GM21423 (cell line): ENCODE measurements around the gene WNK1.
"Not testable (repeated sequence)": the region's sequence is repeated elsewhere in the genome, so short reads cannot be mapped to it uniquely, and the experiment has no call there.

ENCODE experiments used
- ATAC-seq: cut with Tn5 transposase; IDR thresholded peaks from one replicate; pipeline ENCODE4 v1.9.1; 2021; ENCODE audit warnings: mild to moderate bottlenecking, moderate library complexity; ENCODE audit not compliant: unreplicated experiment

WNK1 gene

DNA sequence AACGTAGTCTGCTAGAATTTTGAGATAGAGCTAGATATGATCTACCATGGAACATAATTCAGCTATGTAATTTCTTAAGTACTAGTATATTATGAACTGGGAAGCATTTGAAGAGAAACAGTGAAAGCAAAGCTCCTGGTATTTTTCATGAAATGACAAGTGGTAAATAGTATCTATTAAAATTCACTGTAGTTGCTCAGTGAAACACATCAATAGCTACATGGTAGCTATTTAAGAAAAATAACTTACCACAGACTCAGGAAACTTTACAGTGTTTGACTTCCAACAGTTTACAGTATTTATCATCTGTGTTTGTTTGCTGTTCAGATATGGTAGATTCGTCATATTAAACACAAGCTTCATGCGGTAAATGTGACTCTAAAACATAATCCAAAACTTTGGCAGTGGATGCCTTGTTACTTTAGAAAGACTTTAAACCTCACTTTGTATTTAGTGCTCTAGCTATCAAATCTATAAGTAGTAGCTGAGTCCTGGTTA, 25.2 kb downstream of the WNK1 start:
- no peak for ATAC-seq

DNA sequence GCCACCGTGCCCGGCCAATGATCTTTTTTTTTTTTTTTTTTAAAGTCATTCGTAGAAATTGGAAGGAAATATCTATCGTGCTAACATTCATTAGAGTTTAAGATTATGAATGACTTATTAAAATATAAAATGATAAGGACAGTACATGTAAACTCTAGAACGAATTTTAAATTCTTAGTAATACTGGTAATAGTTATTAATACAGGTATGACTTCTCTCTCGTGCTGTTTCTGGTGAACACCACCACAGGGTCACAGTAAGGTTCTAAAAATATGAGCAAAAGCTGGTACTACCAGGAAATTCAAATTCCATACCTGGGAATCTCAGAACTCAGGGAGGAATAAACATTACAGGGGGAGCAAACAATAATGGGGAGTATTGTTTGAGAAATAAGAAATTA, 26.2 kb downstream of the WNK1 start:
- no peak for ATAC-seq

DNA sequence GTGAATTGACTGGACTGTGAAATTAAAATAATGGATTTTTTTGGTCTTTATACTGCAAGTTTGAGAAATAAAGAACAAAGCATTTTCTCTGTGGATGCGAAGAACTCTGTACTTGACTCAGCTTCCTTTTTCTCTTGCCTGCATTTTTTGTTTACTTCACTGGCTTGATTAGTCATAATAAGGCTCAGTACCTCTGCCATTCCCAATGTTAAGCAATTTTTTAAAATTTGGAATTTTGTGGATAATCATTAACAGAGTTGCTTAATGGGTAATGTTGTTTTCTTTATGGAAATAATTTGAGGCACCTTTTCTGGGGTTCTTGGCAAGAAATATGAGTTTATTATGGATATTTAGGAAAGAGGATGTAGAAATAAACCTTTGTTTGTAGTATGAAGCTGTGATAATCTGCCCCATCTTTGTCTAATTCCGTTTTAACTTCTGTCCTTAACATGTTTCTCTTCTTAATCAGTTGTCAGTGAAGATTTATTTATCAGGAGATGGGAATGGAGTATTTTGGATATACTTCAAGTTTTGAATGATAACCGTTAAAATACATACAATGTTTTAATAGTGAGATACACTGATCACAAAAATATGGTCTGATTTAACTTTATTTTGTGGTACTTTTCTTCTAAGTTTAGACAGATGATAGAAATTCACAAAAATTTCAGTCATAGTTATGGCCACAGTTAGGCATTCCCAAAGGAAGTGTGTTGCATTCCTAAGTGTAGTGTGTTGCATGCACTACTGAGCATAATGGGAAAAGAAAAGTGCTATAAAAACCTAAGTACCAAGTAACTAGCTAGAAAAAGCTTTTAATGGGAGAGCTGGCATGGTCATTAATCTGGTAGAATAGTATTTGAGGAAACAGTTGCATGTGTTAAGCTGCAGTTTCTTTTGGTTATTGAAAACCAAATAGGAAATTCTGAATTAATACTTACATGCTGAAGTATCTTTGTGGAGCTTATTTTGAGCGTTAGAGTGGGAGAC, 27.7 kb downstream of the WNK1 start:
- no peak for ATAC-seq

DNA sequence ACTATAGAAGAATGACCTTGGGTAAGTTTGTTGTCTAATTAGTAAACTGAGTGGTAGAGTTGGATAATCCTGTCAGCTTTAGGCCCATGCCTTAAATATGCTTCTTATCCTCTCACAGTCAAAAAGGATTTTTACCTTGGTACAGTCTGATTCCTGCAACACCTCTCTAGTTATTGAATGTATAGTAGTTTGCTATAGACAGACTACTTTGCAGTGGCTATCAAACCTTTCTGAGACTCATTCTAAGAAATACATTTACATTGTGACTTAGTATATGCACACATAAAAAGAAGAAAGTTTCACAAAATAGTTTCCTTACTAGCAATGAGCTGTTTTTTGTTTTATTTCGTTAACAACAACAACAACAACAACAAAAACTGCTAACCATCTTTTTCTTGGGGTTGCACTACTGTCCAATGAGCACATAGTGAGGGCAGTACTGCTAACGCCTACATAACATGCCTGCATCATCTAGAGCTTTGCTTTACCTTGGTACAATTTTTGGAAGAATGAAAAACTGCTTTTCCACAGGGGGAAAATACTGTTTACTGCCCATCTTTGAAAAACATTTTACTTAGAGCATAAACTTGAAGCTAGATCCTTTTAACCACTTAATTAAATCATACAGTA, 28.5 kb downstream of the WNK1 start:
- no peak for ATAC-seq

GRCh38 chr12:785706-786105, 33.3 kb downstream of the WNK1 start:
- no peak for ATAC-seq

GRCh38 chr12:788288-788687, 35.9 kb downstream of the WNK1 start:
- no peak for ATAC-seq

GRCh38 chr12:788762-789161, 36.4 kb downstream of the WNK1 start:
- not testable (repeated sequence) for ATAC-seq

- no peak for ATAC-seq
Measured at GRCh38 chr12:789852-790563, 37.6 kb downstream of the WNK1 start.

- ATAC-seq = no peak
Measured at GRCh38 chr12:790608-791007, 38.2 kb downstream of the WNK1 start.

- ATAC-seq = no peak
Measured at GRCh38 chr12:793037-793436, 40.7 kb downstream of the WNK1 start.

- no peak for ATAC-seq
Measured at GRCh38 chr12:793711-794110, 41.3 kb downstream of the WNK1 start.

DNA sequence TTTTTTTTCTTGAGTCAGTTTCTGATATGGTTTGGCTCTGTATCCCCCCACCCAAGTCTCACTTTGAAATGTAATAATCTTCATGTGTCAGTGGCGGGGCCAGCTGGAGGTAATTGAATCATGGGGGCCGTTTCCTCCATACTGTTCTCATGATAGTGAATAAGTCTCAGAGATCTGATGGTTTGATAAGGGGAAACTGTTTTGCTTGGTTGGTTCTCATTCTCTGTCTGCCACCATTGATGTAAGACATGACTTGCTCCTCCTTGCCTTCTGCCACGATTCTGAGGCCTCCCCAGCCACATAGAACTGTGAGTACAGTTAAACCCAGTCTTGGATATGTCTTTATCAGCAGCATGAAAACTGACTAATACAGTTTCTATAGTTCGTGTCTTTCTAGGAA, 42.9 kb downstream of the WNK1 start:
- no peak for ATAC-seq

- ATAC-seq = no peak
Measured at GRCh38 chr12:800401-800800, 48.0 kb downstream of the WNK1 start.

- ATAC-seq = no peak
Measured at GRCh38 chr12:802242-803120, 50.1 kb downstream of the WNK1 start.

DNA sequence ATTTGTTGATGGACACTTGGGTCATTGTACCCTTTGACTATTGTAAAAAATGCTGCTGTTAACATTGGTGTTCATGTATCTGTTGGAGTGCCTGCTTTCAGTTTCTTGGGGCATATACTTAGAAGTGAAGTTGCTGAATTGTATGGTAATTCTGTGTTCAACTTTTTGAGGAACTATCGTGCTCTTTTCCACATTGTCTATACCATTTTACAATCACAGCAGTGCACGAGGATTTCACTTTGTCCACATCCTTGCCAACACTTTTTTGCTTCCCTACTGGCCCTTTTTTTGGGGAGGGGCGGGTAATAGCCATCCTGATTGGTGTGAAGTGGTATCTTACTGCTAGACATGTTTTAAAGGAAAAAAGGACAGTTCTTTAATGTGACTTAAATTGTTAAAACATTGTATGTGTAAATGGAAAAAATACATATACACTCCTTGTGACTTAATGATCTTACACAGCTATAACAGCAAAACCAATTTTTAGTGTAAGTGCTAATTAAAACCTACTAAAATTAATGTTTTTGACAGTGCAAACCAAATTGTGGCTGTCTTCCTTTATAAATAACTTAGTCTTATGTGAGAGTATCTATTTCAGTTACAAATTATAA, 52.7 kb downstream of the WNK1 start:
- ATAC-seq = no peak

- ATAC-seq = no peak
Measured at GRCh38 chr12:806200-806791, 53.9 kb downstream of the WNK1 start.

- no peak for ATAC-seq
Measured at GRCh38 chr12:807041-807735, 54.8 kb downstream of the WNK1 start.

GRCh38 chr12:810116-810515, 57.7 kb downstream of the WNK1 start:
- ATAC-seq = no peak
